Stimulated activated CD8-positive, alpha-beta memory T cell treated with anti-CD3 and anti-CD28 coated beads, Interleukin-15, amount 100 ng/mL, for 48 hours (primary cell): Measurements from ENCODE around the gene FIZ1.

Source experiments
- DNase-seq, 2 donors: peaks; one replicate each; pipeline ENCODE4 v3.0.0-alpha.2; 2020; ENCODE audit warnings: low read depth in 2 of 2

The FIZ1 gene

DNA sequence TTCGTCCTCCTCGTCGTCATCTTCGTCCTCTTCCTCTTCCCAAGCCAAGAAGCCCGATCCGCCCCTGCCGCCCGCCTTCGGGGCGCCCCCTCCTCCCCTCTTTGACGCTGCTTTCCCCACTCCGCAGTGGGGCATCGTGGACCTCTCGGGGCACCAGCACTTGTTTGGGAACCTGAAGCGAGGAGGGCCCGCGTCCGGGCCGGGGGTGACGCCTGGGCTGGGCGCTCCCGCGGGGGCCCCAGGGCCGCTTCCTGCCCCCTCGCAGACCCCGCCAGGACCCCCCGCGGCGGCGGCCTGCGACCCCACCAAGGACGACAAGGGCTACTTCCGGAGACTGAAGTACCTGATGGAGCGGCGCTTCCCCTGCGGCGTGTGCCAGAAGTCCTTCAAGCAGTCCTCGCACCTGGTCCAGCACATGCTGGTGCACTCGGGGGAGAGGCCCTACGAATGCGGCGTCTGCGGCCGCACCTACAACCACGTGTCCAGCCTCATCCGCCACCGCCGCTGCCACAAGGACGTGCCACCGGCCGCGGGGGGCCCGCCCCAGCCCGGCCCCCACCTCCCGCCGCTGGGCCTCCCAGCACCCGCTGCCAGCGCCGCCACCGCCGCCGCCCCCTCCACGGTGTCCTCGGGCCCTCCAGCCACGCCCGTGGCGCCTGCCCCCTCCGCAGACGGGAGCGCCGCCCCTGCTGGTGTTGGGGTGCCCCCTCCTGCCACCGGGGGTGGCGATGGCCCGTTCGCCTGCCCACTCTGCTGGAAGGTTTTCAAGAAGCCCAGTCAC lies 14.8 kb upstream of the FIZ1 start:
- DNase-seq = no peak

DNA sequence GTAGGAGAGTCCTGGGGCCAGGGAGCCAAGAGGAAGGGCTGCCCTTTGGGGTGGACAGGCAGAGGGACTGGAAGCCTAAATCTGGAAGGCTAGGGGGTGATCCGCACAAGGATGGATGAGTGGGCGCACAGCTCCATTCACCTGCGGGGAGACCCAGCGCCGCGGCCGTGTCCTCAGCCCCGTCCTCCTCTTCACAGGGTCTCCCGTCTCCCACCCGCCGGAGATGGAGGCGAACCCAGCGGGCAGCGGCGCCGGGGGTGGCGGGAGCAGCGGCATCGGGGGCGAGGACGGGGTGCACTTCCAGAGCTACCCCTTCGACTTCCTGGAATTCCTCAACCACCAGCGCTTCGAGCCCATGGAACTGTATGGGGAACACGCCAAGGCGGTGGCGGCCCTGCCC lies 14.1 kb upstream of the FIZ1 start:
- DNase-seq = no peak

DNA sequence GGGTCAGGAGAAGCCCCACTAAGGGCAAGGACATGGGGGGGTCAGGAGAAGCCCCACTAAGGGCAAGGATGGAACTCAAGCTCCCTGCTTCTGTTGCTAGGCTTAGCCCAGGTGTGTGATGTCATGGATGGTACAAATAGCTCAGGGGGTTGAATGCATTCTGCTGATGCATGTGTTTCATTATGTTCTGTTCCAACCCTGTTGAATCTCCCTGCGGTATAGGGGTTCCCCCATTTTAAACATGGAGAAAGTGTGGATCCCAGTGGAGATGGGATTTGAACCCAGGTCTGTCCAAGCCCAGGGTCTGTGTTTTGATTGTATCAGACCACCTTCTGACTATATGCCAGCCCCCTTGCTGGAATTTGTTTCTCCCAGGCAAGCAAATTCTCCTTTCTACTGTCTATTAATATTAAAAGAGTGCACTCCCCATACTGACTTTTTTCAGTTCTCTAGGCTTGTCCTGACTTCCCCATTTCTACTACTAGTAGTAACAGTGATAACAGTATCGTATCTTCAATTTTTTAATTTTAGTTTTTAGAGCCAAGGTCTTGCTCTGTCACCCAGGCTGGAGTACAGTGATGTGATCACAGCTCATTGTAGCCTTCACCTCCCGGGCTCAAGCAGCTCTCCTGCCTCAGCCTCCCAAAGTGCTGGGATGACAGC lies 12.8 kb upstream of the FIZ1 start:
- no peak for DNase-seq

DNA sequence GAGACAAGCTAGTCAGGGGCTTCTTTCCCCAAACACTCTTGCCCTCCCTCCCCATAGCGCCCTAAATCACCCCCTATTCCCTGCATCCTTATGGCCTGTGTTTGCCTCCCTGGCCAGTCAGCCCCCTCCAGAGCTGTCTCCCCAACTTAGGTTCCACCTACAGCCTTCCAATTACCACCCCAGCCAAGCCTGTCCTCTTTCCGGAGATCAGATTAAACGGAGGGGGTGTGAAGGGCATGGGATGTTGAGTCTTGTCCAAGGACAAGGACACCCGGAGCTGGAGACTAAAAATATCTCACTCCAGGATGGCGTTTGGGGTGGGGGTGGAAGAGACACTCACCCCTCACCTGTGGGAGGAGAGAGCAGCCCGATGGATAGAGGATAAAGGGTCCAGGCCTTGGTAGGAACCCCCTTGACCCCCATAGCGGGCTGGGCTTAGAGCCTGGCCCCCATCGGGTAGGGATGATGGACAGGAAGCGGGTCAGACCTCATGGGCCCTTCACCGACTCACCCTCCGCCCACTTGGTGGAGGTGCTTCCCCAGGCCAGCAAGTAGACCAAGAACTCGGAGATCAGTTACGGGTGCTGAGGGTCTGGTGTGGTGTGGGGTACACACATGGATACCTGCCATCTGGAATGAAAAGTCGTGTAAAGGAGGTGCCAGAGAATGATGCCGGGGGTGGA lies 12.1 kb upstream of the FIZ1 start:
- no peak for DNase-seq

DNA sequence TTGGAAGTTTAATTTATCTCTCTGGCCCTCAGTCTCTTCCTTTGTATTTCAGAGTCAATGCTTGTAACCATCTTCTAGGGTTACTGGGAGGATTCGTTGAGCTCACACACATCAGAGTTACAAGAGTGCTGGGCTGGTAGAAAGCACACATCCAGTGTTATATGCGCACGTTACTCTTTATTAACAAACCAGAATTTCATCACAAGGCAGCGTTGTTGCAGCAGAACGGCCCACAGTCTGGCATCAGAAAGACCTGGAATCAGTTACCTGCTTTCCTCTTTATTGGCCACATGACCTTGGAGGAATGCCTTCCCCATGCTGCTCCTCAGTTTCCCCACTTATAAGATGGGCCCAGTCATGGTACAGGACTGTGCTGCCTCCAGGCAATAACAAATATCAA lies 10.0 kb upstream of the FIZ1 start:
- no peak for DNase-seq

DNA sequence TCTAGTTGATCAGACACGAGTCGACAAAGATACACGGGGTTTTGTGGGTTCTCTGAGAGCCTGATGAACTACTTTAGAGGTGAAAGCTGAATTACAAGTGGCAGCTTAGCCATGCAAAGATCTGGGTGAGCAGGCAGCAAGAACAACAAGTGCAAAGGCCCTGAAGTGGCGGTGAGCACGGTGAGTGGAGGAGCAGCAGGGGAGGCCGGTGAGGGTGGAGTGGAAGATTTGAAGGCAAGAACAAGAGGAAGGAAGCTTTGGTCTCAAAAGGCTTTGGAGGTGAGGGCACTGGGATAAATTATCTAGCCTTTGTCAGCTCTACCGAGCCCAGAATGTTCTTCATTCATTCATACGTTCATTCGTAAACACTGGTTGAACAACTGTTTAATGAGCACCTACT lies 7.5 kb upstream of the FIZ1 start:
- no peak for DNase-seq

DNA sequence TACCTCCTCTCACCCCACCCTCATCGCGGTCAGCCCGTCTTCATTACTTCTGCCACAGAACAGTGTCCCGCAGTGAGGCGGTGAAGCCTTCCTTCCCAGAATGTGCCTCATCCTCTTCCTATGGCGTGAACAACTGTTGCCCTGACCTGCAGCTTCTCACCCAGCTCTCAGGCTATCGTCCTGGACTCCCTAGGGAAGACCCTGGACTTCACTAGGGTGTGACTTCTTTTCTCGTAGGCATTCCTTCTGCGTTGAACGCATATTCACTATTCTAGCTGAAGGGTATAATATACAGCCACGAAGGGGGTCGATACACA lies 7.1 kb upstream of the FIZ1 start:
- no peak for DNase-seq

DNA sequence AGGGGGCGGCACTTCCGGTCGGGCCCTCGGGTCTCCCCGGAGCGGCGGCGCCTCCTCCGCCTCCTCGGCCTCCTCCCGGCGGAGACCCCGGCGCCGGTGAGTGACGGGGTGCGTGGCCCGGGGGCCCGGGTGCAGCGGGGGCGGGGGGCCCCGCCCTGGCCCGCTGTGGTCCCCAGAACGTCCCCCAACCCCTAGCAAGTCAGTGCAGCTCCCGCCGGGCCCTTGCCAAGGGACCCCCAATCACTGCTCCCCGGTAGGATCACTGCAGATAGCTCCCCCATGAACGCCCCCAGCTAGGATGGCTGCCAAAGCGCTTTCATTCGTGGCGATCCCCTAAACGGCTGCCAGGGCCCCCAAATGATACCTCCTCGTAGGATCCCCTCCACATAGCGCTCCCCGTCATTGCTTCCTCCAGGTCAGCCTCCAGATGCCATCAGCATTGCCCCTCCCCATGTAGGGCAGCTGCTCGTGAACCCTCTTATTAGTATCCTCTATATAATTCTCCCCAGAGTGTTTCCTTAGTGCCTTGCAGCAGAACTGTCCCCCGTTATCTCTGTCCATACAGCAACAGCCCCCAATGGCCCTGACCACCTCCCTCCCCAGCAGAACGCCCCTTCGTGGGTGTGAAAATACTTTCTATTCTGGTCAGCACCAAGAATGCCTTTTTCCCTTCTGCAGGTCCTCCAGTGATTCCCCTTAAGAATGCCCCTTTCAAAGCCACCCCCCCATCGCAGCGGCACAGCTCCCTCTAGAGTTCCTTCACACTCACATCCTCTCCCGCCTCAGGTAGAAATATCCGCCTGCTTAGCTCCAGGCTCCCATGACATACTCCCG lies 6.5 kb upstream of the FIZ1 start, which contains the start of gene ZNF865:
ZNF865 (plus strand) TSS at position 11 of the 834 bp plus-strand sequence. CDS start 7,972 bp downstream, outside the sequence.
- peak; percentile 61 to 62 for DNase-seq

DNA sequence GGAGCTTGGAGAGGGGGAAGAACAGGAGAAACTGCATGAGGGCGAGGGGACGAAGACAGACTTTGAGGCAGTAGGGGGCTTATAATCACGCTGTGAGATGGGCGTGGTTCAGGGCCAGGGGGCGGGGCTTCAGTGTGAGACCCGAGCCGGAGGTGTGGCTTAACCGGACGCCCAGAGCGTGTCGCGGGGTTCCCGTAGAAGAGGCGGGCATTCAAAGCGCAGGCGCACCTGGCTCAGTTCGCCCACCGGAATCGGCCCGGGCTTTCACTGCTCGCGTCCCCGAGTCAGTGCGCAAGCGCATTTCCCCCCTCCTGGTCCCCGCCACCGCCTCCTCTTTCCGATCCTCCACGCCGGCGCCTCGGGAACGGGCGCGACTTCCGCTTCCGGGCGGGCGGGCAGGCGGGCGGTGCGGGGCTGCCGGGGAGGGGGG lies 5.9 kb upstream of the FIZ1 start:
- DNase-seq = peak; percentile 99

DNA sequence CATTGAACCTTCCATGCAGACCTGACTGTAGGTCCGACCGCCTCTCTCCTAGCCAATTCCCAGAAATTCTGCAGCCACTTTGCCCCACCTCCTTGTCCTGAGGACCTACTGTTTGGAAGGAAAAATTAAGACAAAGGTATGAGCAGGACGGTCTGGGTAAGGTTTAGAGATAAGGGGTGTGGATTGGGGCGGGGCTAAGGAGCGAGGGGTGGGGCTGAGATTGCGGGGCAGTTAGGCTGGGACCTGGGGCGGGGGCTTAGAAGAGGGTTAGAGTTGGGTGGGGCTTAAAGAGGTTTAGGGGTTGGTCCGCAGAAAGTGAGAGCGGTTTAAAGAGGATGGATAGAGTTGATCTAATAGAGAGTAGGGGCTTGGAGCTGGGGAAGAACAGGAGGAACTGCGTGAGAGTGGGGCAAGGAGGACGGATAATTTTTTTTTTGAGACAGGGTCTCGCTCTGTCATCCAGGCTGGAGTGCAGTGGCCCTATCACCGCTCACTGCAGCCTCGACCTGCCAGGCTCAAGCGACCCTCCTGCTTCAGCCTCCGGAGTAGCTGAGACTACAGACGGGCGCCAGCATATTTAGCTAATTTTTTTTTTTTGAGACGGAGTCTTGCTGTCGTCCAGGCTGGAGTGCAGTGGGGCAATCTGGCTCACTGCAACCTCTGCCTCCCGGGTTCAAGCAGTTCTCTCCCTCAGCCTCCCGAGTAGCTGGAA lies 4.4 kb upstream of the FIZ1 start:
- no peak for DNase-seq

DNA sequence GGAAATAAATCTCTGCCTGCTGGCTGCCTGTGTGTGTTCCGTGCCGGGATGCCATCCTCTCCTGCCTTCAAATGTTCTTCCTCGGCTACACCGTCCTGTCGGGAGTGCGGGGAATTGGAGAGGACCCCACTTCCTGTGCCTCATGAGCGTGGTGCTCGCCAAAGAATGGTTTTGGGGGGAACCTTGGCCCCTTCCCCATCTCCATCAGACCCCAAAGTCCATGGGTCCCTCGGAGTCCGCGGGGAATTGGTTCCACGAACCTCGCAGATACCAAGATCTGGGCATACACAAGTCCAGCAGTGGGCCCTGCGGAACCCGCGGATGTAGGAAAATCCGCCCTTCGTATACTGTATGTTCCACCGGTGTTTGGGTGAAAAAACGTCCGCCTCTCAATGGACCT lies 3.8 kb upstream of the FIZ1 start:
- DNase-seq = no peak

DNA sequence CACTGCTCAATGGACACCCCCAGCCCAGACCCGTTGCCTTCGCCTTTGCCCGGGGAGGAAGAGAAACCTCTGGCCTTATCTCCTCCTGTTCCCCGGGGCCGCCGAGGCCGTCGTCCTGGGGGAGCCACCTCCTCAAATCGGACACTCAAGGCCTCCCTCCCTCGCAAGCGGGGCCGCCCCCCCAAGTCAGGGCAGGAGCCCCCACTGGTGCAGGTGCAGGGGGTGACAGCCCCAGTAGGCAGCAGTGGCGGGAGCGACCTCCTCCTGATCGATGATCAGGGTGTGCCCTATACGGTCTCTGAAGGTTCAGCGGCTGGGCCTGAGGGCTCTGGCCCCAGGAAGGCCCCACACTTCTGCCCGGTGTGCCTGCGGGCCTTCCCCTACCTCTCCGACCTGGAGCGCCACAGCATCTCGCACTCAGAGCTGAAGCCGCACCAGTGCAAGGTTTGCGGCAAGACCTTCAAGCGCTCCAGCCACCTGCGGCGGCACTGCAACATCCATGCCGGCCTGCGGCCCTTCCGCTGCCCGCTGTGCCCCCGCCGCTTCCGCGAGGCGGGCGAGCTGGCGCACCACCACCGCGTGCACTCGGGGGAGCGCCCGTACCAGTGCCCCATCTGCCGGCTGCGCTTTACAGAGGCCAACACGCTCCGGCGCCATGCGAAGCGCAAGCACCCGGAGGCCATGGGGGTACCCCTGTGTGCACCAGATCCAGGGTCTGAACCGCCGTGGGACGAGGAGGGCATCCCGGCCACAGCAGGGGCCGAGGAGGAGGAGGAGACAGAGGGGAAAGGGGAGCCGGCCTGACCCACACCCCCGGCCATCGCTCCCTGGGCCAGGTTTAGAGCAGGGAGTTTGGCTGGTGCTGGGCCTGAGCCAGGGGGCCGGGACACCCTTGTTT lies 3.0 kb upstream of the FIZ1 start:
- DNase-seq = no peak

DNA sequence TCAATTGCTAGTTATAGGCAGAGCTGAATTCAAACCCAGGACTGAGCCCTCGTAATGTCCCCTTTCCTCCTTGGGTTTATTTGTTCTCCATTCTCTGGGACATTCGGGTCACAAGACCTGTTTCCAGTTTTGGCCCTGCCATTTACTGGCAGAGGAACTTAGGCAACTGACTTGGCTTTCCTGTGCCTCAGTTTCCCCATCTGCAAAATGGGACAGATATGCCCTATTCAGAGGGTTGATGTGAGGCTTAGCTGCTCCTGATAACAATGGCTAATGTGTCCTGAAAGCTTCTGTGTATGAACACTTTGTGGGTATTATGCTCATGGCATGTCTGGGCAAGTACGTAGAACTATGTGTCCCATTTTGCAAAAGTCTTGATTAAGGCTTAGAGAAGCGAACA lies 1.8 kb upstream of the FIZ1 start:
- DNase-seq = no peak

DNA sequence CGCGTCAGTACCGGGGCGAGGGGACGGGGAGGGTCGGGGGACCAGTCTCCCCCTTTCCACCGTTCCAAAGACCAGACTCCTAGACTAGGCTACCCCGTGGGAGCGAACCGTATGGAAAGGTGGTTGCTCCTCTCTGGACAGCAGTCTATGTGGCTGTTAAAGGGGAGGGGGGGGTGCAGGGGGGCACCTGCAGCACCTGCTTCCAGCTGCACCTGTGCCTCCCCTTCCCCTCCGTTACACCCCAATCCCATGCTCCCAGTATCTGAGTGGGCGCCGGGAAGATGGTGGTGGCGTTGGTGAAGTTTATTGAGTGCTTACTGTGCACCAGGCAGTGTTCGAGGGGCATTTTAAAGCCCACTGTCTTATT lies 1.3 kb upstream of the FIZ1 start:
- no peak for DNase-seq

DNA sequence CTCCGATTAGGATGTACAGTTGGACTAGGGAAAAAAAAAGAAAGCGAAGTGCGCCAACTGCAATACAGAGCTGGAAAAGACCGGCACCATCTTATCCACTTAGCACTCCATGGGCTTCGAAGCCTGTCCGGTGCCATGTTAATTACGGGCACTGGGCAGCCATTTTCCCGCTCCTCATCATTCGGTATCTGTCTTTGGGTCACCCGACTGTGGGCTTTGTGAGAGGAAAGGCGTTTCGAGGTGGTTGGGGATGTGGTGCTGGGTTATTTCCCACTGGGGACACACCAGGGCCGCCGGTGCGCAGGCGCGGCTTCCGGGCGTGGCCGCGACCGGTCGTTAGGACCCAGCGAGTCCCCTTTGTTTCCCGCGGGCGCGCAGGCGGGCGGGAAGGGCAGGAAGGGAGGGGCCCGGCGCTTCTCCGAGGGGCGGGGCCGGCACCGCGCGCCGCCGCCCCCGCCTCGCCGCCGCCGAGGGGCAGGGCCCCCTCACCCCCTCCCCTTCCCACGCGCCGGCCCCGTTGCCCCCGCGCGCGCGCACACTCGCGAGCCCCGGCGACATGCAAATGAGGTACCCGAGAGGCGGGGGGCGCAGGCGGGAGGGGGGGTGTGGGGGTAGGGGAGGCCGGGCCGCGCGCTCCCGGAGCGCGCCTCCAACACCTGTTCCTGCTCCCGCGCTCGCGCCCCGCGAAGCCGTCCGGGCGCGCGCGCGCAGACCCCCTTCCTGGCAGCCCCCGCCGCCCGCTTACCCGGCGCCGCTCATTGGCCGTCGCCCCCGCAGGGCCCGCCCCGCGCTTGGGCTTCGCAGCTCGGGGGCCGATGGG lies 735 bp upstream of the FIZ1 start, which contains the start of gene ZNF524:
ZNF524 (plus strand) TSS at position 447 of the 820 bp plus-strand sequence. CDS start 1,825 bp downstream, outside the sequence.
- DNase-seq = peak; percentile 77 to 81

DNA sequence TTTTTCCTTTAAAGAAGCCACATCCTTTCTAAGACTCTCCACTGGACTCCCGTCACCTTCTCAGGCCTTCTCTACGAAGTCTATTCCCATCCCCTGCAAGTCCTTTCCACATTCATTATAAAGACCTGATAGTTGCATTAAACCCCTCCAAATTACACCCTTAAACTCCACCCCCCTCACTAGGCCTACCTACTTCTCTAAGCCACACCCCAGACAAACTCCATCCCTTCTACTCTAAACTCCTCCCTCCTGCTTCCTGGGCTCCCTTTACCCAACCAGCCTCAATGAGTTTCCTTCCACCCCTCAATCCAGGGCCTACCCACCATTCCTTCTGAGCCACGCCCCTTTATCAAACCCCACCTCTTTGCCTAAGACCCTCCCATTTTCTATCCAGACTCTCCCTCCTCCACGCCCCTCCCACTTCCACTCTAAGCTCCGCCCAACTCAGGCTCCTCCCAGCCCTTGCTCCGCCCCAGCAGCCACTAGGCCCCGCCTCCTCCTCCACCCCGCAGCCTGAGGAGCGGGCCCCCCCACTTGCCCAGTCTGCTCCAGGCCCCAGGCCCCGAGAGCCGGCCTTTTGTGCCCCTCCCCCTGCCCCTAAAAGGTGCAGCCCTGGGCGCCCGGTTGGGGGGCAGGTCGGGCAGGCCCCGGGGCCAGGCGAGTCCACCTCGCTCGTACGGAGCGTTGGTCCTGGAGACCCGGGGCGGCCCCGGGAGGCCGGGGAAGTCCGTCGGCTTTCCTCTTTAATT lies 424 bp downstream of the FIZ1 start:
- DNase-seq = peak; percentile 81 to 82

DNA sequence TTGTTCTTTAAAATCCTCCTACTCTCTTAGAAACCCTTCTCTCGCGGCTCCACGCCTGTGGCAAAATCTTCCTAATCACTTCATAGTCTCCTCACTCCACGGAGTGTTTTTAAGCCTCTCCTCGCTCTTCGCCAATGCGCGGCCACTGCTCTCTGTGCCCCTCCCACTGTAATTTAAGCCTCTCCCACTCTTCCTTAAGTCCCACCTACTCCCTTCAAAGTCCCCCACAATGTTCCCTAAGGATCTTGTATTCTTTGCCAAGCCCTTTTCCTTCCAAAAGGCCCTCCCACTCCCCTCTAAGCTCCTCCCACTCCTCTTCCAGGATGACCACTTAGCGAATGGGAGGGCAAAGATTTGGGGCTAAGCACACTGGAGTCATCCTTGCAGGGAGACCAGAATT lies 1.3 kb downstream of the FIZ1 start:
- no peak for DNase-seq

DNA sequence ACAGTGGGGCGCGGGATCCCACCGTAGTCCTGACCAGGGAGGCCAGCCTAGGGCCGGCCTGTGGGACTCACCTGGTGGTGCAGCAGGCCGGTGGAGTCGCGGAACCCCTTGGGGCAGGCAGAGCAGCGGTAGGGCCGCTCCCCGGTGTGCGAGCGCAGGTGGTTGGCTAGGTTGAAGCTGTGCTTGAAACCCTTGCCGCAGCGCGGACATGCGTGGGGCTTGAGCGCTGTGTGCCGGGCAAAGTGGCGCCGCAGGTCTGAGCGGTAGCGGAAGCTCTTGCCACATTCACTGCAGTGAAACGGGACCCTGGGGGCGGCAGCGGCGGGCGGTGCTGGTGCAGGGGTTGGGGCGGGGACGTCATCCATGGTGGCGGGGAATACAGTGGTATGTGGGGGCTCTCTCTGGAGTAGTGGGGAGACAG lies 1.8 kb downstream of the FIZ1 start:
- DNase-seq = no peak

DNA sequence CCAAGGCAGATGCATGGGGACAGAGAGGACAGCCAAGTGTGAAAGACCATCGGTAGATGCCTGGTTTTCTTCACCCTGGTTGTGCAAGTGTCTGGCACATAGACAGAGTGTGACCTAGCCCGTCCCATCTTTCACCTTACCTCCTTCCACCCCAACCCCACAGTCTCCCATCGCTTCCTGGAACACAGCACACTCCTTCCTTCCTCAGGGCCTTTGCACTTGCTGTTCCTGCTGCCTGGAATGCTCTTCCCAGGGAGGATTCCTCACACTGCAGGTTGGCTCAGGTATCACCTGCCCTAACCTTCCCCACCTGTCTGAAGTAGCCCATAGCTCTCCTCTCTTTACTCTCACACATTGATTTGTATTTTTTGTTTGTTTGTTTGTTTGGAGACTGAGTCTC lies 3.0 kb downstream of the FIZ1 start:
- no peak for DNase-seq
